NCI-H460 (cell line): ENCODE measurements around the gene S100A16. TPM values are rescaled to one million over a fixed set of nuclear protein-coding genes. Genes with fewer than 3 reads are reported as not detected.
"Not testable (repeated sequence)": the region's sequence is repeated elsewhere in the genome, so short reads cannot be mapped to it uniquely, and the experiment has no call there.

Experiments used
- DNase-seq: peaks from one replicate; pipeline ENCODE4 v3.0.0-alpha.2; 2016; ENCODE audit warnings: low read depth; ENCODE audit errors: extremely low read depth
- total RNA-seq: library from RNA; depleted of rRNA; stranded (reverse); fragments of >200 nt; shearing (Covaris generic); gene quantifications from 2 replicates; pipeline ENCODE4 v1.2.3, GENCODE V29; 2014; rRNA removed

S100A16 gene
- total RNA-seq, 1 experiment from 2014 or later = 96.5 TPM

- peak; percentile 100 for DNase-seq
These were observed 46.2 kb downstream of the S100A16 start for GRCh38 chr1:153566414-153567371.

GRCh38 chr1:153565529-153566374 lies 47.2 kb downstream of the S100A16 start, which contains the start of gene S100A2:
Gene S100A2 (minus strand): TSS chr1:153565844. CDS start chr1:153563877, 1,967 bp downstream.
- peak; percentile 94 for DNase-seq

GRCh38 chr1:153563991-153564390 lies 48.9 kb downstream of the S100A16 start:
- no peak for DNase-seq

- DNase-seq = no peak
These were observed 49.4 kb downstream of the S100A16 start for GRCh38 chr1:153563483-153563901.

GRCh38 chr1:153562021-153562420 lies 50.9 kb downstream of the S100A16 start:
- not testable (repeated sequence) for DNase-seq

- no peak for DNase-seq
These were observed 51.4 kb downstream of the S100A16 start for GRCh38 chr1:153561466-153561985.

- no peak for DNase-seq
These were observed 52.0 kb downstream of the S100A16 start for GRCh38 chr1:153560771-153561465.

- DNase-seq = no peak
These were observed 52.7 kb downstream of the S100A16 start for GRCh38 chr1:153560241-153560640.

- DNase-seq = no peak
These were observed 55.1 kb downstream of the S100A16 start for GRCh38 chr1:153557877-153558276.

Other genes starting within 250 kb of the S100A16 start
- gene S100A12, start 237.5 kb downstream of the S100A16 start, total RNA-seq = not detected in 2 replicates
- gene S100A8, start 222.1 kb downstream of the S100A16 start, total RNA-seq = not detected in 2 replicates
- gene S100A7A, start 196.6 kb downstream of the S100A16 start, total RNA-seq = not detected in 2 replicates
- gene S100A7, start 152.5 kb downstream of the S100A16 start, total RNA-seq = not detected in 2 replicates
- 743 and 832 TPM in 2 replicates for gene S100A6, start 77.1 kb downstream of the S100A16 start, total RNA-seq
- 0.30 TPM in 1 of 2 replicates, not detected in the other for gene S100A5, start 72.2 kb downstream of the S100A16 start, total RNA-seq
- 201 and 238 TPM in 2 replicates for gene S100A4, start 67.3 kb downstream of the S100A16 start, total RNA-seq
- 1.1 and 3.4 TPM in 2 replicates for gene S100A3, start 63.9 kb downstream of the S100A16 start, total RNA-seq
- gene S100A2, start 47.3 kb downstream of the S100A16 start, total RNA-seq = 4.0 and 5.6 TPM in 2 replicates
- not detected in 2 replicates for gene S100A14, start 3.2 kb upstream of the S100A16 start, total RNA-seq
- gene S100A13, start 14.4 kb upstream of the S100A16 start, total RNA-seq = 74.4 and 99.7 TPM in 2 replicates
- not detected in 2 replicates for gene S100A1, start 15.3 kb upstream of the S100A16 start, total RNA-seq
- 82.8 and 101 TPM in 2 replicates for gene CHTOP, start 20.9 kb upstream of the S100A16 start, total RNA-seq
- 72.9 and 80.0 TPM in 2 replicates for gene SNAPIN, start 45.6 kb upstream of the S100A16 start, total RNA-seq
- 294 and 315 TPM in 2 replicates for gene ILF2, start 57.9 kb upstream of the S100A16 start, total RNA-seq
- 3.0 and 3.3 TPM in 2 replicates for gene NPR1, start 65.6 kb upstream of the S100A16 start, total RNA-seq
- 36.3 and 46.6 TPM in 2 replicates for gene INTS3, start 114.9 kb upstream of the S100A16 start, total RNA-seq
- gene SLC27A3, start 162.3 kb upstream of the S100A16 start, total RNA-seq = 0.69 and 1.2 TPM in 2 replicates